SK-N-MC (cell line): ENCODE results near the gene PSMB8.

ENCODE experiments used
- EZH2 ChIP-seq: fragments of 200-600 bp; sonication (generic); IDR thresholded peaks from one replicate; pipeline ENCODE4 v1.6.1; 2017; ENCODE audit warnings: antibody characterized with exemption
- FOXP2 ChIP-seq: optimal IDR thresholded peaks from 2 replicates; pipeline ENCODE3; 2011; ENCODE audit warnings: mild to moderate bottlenecking, moderate library complexity; ENCODE audit not compliant: insufficient read depth; ENCODE audit errors: extremely low read length, control extremely low read depth
- POLR2AphosphoS5 ChIP-seq: IDR thresholded peaks from 2 replicates; pipeline ENCODE4 v1.6.1; 2012; ENCODE audit warnings: mild to moderate bottlenecking, low read depth, low read length, borderline replicate concordance

DNA sequence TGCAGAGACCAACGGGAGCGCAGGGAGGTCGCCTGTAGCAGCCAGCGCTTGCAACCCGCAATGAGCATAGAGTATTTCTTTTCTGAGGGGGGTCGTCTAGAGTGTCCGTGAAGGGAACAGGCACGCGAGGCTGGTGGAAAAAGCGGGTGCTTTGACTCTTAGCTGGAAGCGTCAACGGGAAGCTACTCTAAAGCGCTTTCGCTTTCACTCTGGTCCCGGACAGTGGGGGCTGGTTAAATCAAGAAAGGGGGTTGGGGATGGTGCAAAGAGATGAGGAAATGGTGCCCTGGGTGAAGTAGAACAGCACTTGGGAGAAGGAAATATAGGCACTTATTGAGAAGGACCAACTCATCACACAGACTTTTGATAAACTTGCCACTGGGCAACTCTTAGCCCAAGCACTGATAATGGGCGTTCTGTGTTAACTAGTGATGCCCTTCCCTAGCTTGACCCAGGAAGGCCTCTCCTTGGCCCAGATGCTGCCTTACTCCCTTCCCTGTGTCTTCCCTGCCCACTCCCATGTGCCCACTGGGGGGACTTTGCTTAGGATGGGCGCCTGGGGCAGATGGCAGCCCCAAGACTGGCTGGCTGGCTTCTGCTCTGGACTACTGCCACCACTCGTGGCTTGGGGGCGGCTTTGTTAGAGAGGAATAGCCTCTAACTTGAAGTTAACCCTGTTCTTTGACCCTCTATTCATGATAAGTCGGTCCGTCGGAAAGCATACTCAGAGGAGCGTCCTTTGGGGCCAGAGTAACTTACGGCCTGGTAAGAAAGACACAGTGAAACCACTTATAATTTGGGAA is 10.7 kb upstream of the PSMB8 start:
- TF ChIP-seq POLR2AphosphoS5 (no peak), EZH2 (no peak), FOXP2 (no peak)
